HL-60 (cell line): Measurements from ENCODE around the gene HNRNPH1.

Source experiments
- GABPA ChIP-seq: IDR thresholded peaks from 2 replicates; pipeline ENCODE4 v1.6.1; 2012; ENCODE audit warnings: low read depth
- POLR2AphosphoS5 ChIP-seq: IDR thresholded peaks from 2 replicates; pipeline ENCODE4 v1.6.1; 2012; ENCODE audit warnings: low read depth
- TF ChIP-seq, protein P1 (sequence below): IDR thresholded peaks from one replicate; pipeline ENCODE4 v1.5.1; 2011; ENCODE audit warnings: low read length, control low read depth, inconsistent platforms; ENCODE audit not compliant: insufficient read depth

DNA sequence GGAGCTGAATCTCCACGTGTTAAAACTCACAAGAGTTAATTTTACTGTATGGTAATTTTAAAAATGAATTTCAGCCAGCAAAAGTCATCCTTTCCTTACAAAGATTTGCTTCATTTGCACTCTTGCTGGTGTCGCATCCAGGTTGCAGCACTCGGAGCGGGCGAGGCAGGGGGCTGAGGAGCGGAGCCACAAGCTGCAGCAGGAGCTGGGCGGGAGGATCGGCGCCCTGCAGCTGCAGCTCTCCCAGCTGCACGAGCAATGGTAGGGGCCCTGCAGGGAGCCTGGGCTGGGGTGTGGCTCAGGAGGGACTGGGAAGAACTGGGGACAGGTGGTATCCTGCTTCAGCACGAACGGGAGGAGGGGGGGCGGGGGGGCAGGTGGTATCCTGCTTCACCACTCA lies 27.1 kb downstream of the HNRNPH1 start:
- TF ChIP-seq, protein P1, sequence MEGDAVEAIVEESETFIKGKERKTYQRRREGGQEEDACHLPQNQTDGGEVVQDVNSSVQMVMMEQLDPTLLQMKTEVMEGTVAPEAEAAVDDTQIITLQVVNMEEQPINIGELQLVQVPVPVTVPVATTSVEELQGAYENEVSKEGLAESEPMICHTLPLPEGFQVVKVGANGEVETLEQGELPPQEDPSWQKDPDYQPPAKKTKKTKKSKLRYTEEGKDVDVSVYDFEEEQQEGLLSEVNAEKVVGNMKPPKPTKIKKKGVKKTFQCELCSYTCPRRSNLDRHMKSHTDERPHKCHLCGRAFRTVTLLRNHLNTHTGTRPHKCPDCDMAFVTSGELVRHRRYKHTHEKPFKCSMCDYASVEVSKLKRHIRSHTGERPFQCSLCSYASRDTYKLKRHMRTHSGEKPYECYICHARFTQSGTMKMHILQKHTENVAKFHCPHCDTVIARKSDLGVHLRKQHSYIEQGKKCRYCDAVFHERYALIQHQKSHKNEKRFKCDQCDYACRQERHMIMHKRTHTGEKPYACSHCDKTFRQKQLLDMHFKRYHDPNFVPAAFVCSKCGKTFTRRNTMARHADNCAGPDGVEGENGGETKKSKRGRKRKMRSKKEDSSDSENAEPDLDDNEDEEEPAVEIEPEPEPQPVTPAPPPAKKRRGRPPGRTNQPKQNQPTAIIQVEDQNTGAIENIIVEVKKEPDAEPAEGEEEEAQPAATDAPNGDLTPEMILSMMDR = no peak
- TF ChIP-seq GABPA (no peak), POLR2AphosphoS5 (no peak)
